ENCODE results near the gene COL16A1. TPM values are rescaled to one million over a fixed set of nuclear protein-coding genes. Genes with fewer than 3 reads are reported as not detected.

COL16A1 gene
- total RNA-seq, 2 donors from 2014 or later = 15.7 to 23.3 TPM

GRCh38 chr1:31659889-31660288 is 43.9 kb downstream of the COL16A1 start:
- DNase-seq (no peak), ATAC-seq (no peak)
- intact Hi-C loops (cut with DNase I, micrococcal nuclease) = loop anchor here (5.0 to 10.0 kb wide), 3 partner anchors 55 to 127 kb away; no protein-coding TSS in a partner anchor

GRCh38 chr1:31658721-31659120 is 45.1 kb downstream of the COL16A1 start:
- intact Hi-C loops (cut with DNase I, micrococcal nuclease) = loop anchor here in 1 of 2 donors (10.0 kb wide), 1 partner anchor 126 kb away; no protein-coding TSS in a partner anchor
- ATAC-seq (no peak), DNase-seq (no peak)

GRCh38 chr1:31657972-31658510 is 45.8 kb downstream of the COL16A1 start:
- intact Hi-C loops (cut with DNase I, micrococcal nuclease) = loop anchor here in 1 of 2 donors (10.0 kb wide), 1 partner anchor 127 kb away; no protein-coding TSS in a partner anchor

GRCh38 chr1:31657020-31657804 is 46.6 kb downstream of the COL16A1 start:
- ATAC-seq = no peak
- no peak for DNase-seq
- intact Hi-C loops (cut with DNase I, micrococcal nuclease) = loop anchor here in 1 of 2 donors (10.0 kb wide), 1 partner anchor 128 kb away; no protein-coding TSS in a partner anchor

More at GRCh38 chr1:31657972-31658510, 45.8 kb downstream of the COL16A1 start:
- DNase-seq (no peak), ATAC-seq (no peak)

- ATAC-seq (no peak), DNase-seq (no peak)
- intact Hi-C loops (cut with DNase I, micrococcal nuclease) = loop anchor here in 1 of 2 donors (10.0 kb wide), 1 partner anchor 129 kb away; no protein-coding TSS in a partner anchor
Measured at GRCh38 chr1:31655756-31656155, 48.1 kb downstream of the COL16A1 start.

GRCh38 chr1:31655104-31655503 is 48.7 kb downstream of the COL16A1 start:
- intact Hi-C loops (cut with DNase I, micrococcal nuclease) = loop anchor here in 1 of 2 donors (10.0 kb wide), 1 partner anchor 130 kb away; no protein-coding TSS in a partner anchor
- ATAC-seq = no peak
- no peak for DNase-seq

GRCh38 chr1:31654474-31654776 is 49.4 kb downstream of the COL16A1 start:
- ATAC-seq (no peak), DNase-seq (no peak)
- intact Hi-C loops (cut with DNase I, micrococcal nuclease) = loop anchor here in 1 of 2 donors (10.0 kb wide), 1 partner anchor 130 kb away; no protein-coding TSS in a partner anchor

GRCh38 chr1:31653717-31654473 is 49.9 kb downstream of the COL16A1 start:
- ATAC-seq (no peak), DNase-seq (no peak)
- intact Hi-C loops (cut with DNase I, micrococcal nuclease) = loop anchor here in 1 of 2 donors (10.0 kb wide), 1 partner anchor 131 kb away; no protein-coding TSS in a partner anchor

GRCh38 chr1:31652891-31653499 is 50.8 kb downstream of the COL16A1 start:
- intact Hi-C loops (cut with DNase I, micrococcal nuclease) = loop anchor here in 1 of 2 donors (10.0 kb wide), 1 partner anchor 132 kb away; no protein-coding TSS in a partner anchor
- ATAC-seq (no peak), DNase-seq (no peak)

GRCh38 chr1:31651766-31652165 is 52.1 kb downstream of the COL16A1 start:
- intact Hi-C loops (cut with DNase I, micrococcal nuclease) = loop anchor here in 1 of 2 donors (10.0 kb wide), 1 partner anchor 133 kb away; no protein-coding TSS in a partner anchor
- DNase-seq (no peak), ATAC-seq (no peak)

- DNase-seq = no peak
- ATAC-seq = no peak
- intact Hi-C loops (cut with DNase I, micrococcal nuclease) = loop anchor here in 1 of 2 donors (10.0 kb wide), 1 partner anchor 134 kb away; no protein-coding TSS in a partner anchor
Measured at GRCh38 chr1:31651089-31651420, 52.8 kb downstream of the COL16A1 start.

GRCh38 chr1:31650161-31651088 is 53.4 kb downstream of the COL16A1 start:
- intact Hi-C loops (cut with DNase I, micrococcal nuclease) = loop anchor here in 1 of 2 donors (10.0 kb wide), 1 partner anchor 134 kb away; no protein-coding TSS in a partner anchor
- DNase-seq (no peak), ATAC-seq (no peak)

- intact Hi-C loops (cut with DNase I, micrococcal nuclease) = no loop called here
Measured at GRCh38 chr1:31648641-31649357, 55.0 kb downstream of the COL16A1 start.

GRCh38 chr1:31648190-31648589 is 55.6 kb downstream of the COL16A1 start:
- DNase-seq = no peak
- ATAC-seq = no peak
- intact Hi-C loops (cut with DNase I, micrococcal nuclease) = no loop called here

More at GRCh38 chr1:31648641-31649357, 55.0 kb downstream of the COL16A1 start:
- DNase-seq = no peak
- no peak for ATAC-seq

- ATAC-seq = no peak
- intact Hi-C loops (cut with DNase I, micrococcal nuclease) = no loop called here
- DNase-seq = no peak
Measured at GRCh38 chr1:31647106-31647505, 56.7 kb downstream of the COL16A1 start.

- ATAC-seq (no peak), DNase-seq (no peak)
- intact Hi-C loops (cut with DNase I, micrococcal nuclease) = no loop called here
Measured at GRCh38 chr1:31646259-31646960, 57.4 kb downstream of the COL16A1 start.

GRCh38 chr1:31645274-31645568 is 58.6 kb downstream of the COL16A1 start:
- ATAC-seq (no peak), DNase-seq (no peak)
- intact Hi-C loops (cut with DNase I, micrococcal nuclease) = no loop called here
